ENCODE data around the gene C1QTNF1.

Gene C1QTNF1

GRCh38 chr17:79062691-79063090, 38.7 kb downstream of the C1QTNF1 start:
- CTCF ChIA-PET: interaction anchor here (1.0 to 4.6 kb wide), 3 partner anchors 17 to 330 kb away, joined by 3 to 33 read pairs (median 4); no protein-coding TSS in a partner anchor
- no peak for DNase-seq (ENCODE audit: extremely low spot score)
- POLR2A ChIA-PET: no interaction called here
- TF ChIP-seq CTCF (IDR thresholded peaks at IDR 0.05; ENCODE audit: control extremely low read depth, extremely low read depth, low read depth, missing control alignments): no peak

GRCh38 chr17:79064026-79064425, 40.1 kb downstream of the C1QTNF1 start:
- POLR2A ChIA-PET: no interaction called here
- CTCF ChIA-PET: interaction anchor here (0.7 to 4.6 kb wide), 4 partner anchors 13 to 328 kb away, joined by 3 to 33 read pairs (median 4); no protein-coding TSS in a partner anchor
- no peak for DNase-seq (ENCODE audit: extremely low spot score)
- no peak for TF ChIP-seq CTCF (IDR thresholded peaks at IDR 0.05; ENCODE audit: control extremely low read depth, extremely low read depth, low read depth, missing control alignments)

- TF ChIP-seq CTCF (IDR thresholded peaks at IDR 0.05; ENCODE audit: control extremely low read depth, extremely low read depth, low read depth, missing control alignments): peak; percentile 22
- POLR2A ChIA-PET: no interaction called here
- CTCF ChIA-PET: interaction anchor here (0.6 to 4.6 kb wide), 15 partner anchors 9 to 327 kb away, joined by 3 to 33 read pairs (median 4); partner anchors contain the start of gene ENGASE
- peak; percentile 33 for DNase-seq (ENCODE audit: extremely low spot score)
Measured at GRCh38 chr17:79065105-79065670, 41.2 kb downstream of the C1QTNF1 start.

GRCh38 chr17:79066963-79067362, 43.0 kb downstream of the C1QTNF1 start:
- TF ChIP-seq CTCF (IDR thresholded peaks at IDR 0.05; ENCODE audit: control extremely low read depth, extremely low read depth, low read depth, missing control alignments): no peak
- no peak for DNase-seq (ENCODE audit: extremely low spot score)
- POLR2A ChIA-PET: no interaction called here
- CTCF ChIA-PET: interaction anchor here (0.8 to 2.0 kb wide), 6 partner anchors 16 to 327 kb away, joined by 3 to 8 read pairs (median 4); no protein-coding TSS in a partner anchor

GRCh38 chr17:79070266-79070880, 46.4 kb downstream of the C1QTNF1 start:
- TF ChIP-seq CTCF (IDR thresholded peaks at IDR 0.05; ENCODE audit: control extremely low read depth, extremely low read depth, low read depth, missing control alignments): no peak
- ChIA-PET POLR2A (no interaction called here), CTCF (interaction anchor here (0.8 kb wide), 1 partner anchor 31 kb away, joined by 3 read pairs; no protein-coding TSS in a partner anchor)
- no peak for DNase-seq (ENCODE audit: extremely low spot score)

- ChIA-PET CTCF (interaction anchor here (1.2 to 1.4 kb wide), 2 partner anchors 11 to 322 kb away, joined by 5 read pairs; no protein-coding TSS in a partner anchor), POLR2A (no interaction called here)
- DNase-seq (ENCODE audit: extremely low spot score): no peak
- TF ChIP-seq CTCF (IDR thresholded peaks at IDR 0.05; ENCODE audit: control extremely low read depth, extremely low read depth, low read depth, missing control alignments): no peak
Measured at GRCh38 chr17:79071161-79071740, 47.3 kb downstream of the C1QTNF1 start.
